ENCODE measurements around the gene FBXL7. TPM values are rescaled to one million over a fixed set of nuclear protein-coding genes. Genes with fewer than 3 reads are reported as not detected.

The FBXL7 gene
- total and polyA plus RNA-seq, 9 of the 15 experiments (the other 6 are each of a cell fraction or from before 2014, with no cell fraction given): 0.04 to 0.08 TPM; not detected in 7

DNA sequence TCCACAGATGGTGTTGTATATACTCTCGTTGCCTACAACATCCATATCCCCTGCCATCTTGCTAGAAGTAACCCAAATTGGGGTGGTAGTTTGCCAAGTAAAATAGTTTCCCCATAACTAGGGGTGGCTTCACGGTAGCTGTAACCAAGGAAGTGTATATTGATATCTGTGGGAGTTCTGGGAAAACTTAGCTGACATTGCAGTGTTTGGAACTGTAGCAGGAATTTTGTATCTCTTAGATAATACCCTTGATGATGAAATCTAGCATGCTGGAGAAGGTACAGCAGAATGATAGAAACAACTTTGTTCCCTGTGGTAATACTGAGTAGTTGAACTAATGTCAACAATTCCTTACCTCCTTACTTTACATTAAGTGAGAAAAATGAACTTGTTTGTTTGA lies 29.8 kb downstream of the FBXL7 start:
- no peak overlapping the region for H2AFZ ChIP-seq (ENCODE audit: low read depth, low read length)
- no peaks in the 10 kb centered on the region for H4K20me1 ChIP-seq (replicated peaks; ENCODE audit: control insufficient read depth, insufficient read depth, low read length)
- no peaks in the 10 kb centered on the region for H3K79me2 ChIP-seq (ENCODE audit: control insufficient read depth, insufficient read depth, low read length)
- TF ChIP-seq CXXC5 (CRISPR knock-in tag; IDR thresholded peaks at IDR 0.05) (no peak), DPF2 (IDR thresholded peaks at IDR 0.05) (no peak), MAFK (IDR thresholded peaks at IDR 0.05; ENCODE audit: low read length) (no peak), CBX5 (IDR thresholded peaks at IDR 0.05; ENCODE audit: borderline replicate concordance, low read depth) (no peak), SIN3A (IDR thresholded peaks at IDR 0.05; ENCODE audit: borderline replicate concordance in 2 of 2, control insufficient read depth in 1 of 2, low read depth in 2 of 2, low read length in 2 of 2) (no peak), LARP7 (IDR thresholded peaks at IDR 0.05) (no peak)
- ChIA-PET CTCF (ENCODE audit: low intra/inter-chr PET ratio) (no interaction called here), POLR2A (no interaction called here)
- no peaks in the 10 kb centered on the region for H3K4me1 ChIP-seq (replicated peaks in 1 of 2; ENCODE audit: control insufficient read depth in 2 of 2, insufficient read depth in 2 of 2, low read length in 2 of 2)
- 0% methylated on average over 2 of the region's 2 CpGs for WGBS (ENCODE audit: insufficient coverage, low coverage, missing lambda C conversion rate)
- no peaks in the 10 kb centered on the region for H3K27me3 ChIP-seq (ENCODE audit: control insufficient read depth in 2 of 2, insufficient read depth in 2 of 2, low read length in 2 of 2)
- no peaks in the 10 kb centered on the region for H3K36me3 ChIP-seq (ENCODE audit: control insufficient read depth, insufficient read depth, low read length)
- intact Hi-C loops (cut with micrococcal nuclease) (no loop called here), in situ Hi-C loops (cut with MboI) (no loop called here)
- no TSS peak for BruUV-seq (replicated peaks)
- no peaks in the 10 kb centered on the region for H3K9me1 ChIP-seq (ENCODE audit: control insufficient read depth, insufficient read depth, low read length)
- H3K4me2 ChIP-seq (ENCODE audit: insufficient read depth, low read length): no peak overlapping the region
- no peak overlapping the region for H3K27ac ChIP-seq (ENCODE audit: extremely low read depth, low read depth, low read length)
- no peak overlapping the region for H3K4me3 ChIP-seq
- H3K9me3 ChIP-seq (replicated peaks; ENCODE audit: control insufficient read depth, insufficient read depth, low read depth, low read length): peaks cover 4% of the 10 kb centered on the region
- FAIRE-seq (no peak), DNase-seq (ENCODE audit: extremely low read depth in 1 of 4, low spot score in 3 of 4) (no peak), ATAC-seq (no peak)
- no peak overlapping the region for H3K9ac ChIP-seq (ENCODE audit: insufficient read depth in 1 of 2, low read depth in 2 of 2, low read length in 2 of 2)

- H3K4me3 ChIP-seq: no peak overlapping the region
- H4K20me1 ChIP-seq (replicated peaks; ENCODE audit: control insufficient read depth, insufficient read depth, low read length): no peaks in the 10 kb centered on the region
- no peak overlapping the region for H3K27ac ChIP-seq (ENCODE audit: extremely low read depth, low read depth, low read length)
- no peaks in the 10 kb centered on the region for H3K79me2 ChIP-seq (ENCODE audit: control insufficient read depth, insufficient read depth, low read length)
- no peaks in the 10 kb centered on the region for H3K4me1 ChIP-seq (replicated peaks in 1 of 2; ENCODE audit: control insufficient read depth in 2 of 2, insufficient read depth in 2 of 2, low read length in 2 of 2)
- FAIRE-seq: no peak
- H3K9ac ChIP-seq (ENCODE audit: insufficient read depth in 1 of 2, low read depth in 2 of 2, low read length in 2 of 2): no peak overlapping the region
- no peaks in the 10 kb centered on the region for H3K36me3 ChIP-seq (ENCODE audit: control insufficient read depth, insufficient read depth, low read length)
- BruUV-seq (replicated peaks): no TSS peak
- no peak for DNase-seq (ENCODE audit: extremely low read depth in 1 of 4, low spot score in 3 of 4)
- WGBS (ENCODE audit: insufficient coverage, low coverage, missing lambda C conversion rate): 0% methylated on average over 5 of the region's 5 CpGs
- H3K9me1 ChIP-seq (ENCODE audit: control insufficient read depth, insufficient read depth, low read length): no peaks in the 10 kb centered on the region
- ChIA-PET CTCF (ENCODE audit: low intra/inter-chr PET ratio) (no interaction called here), POLR2A (no interaction called here)
- intact Hi-C loops (cut with micrococcal nuclease) (no loop called here), in situ Hi-C loops (cut with MboI) (no loop called here)
- peaks cover 4% of the 10 kb centered on the region for H3K9me3 ChIP-seq (replicated peaks; ENCODE audit: control insufficient read depth, insufficient read depth, low read depth, low read length)
- H3K27me3 ChIP-seq (ENCODE audit: control insufficient read depth in 2 of 2, insufficient read depth in 2 of 2, low read length in 2 of 2): no peaks in the 10 kb centered on the region
- TF ChIP-seq HNRNPK (IDR thresholded peaks at IDR 0.05; ENCODE audit: low read depth, low read length, poor library complexity, severe bottlenecking): no peak
- H3K4me2 ChIP-seq (ENCODE audit: insufficient read depth, low read length): no peak overlapping the region
- no peak overlapping the region for H2AFZ ChIP-seq (ENCODE audit: low read depth, low read length)
- ATAC-seq: no peak
These were observed 33.3 kb downstream of the FBXL7 start for GRCh38 chr5:15533129-15533893.

All from K562 (cell line).